ENCODE measurements around the gene CCDC134.

The CCDC134 gene

DNA sequence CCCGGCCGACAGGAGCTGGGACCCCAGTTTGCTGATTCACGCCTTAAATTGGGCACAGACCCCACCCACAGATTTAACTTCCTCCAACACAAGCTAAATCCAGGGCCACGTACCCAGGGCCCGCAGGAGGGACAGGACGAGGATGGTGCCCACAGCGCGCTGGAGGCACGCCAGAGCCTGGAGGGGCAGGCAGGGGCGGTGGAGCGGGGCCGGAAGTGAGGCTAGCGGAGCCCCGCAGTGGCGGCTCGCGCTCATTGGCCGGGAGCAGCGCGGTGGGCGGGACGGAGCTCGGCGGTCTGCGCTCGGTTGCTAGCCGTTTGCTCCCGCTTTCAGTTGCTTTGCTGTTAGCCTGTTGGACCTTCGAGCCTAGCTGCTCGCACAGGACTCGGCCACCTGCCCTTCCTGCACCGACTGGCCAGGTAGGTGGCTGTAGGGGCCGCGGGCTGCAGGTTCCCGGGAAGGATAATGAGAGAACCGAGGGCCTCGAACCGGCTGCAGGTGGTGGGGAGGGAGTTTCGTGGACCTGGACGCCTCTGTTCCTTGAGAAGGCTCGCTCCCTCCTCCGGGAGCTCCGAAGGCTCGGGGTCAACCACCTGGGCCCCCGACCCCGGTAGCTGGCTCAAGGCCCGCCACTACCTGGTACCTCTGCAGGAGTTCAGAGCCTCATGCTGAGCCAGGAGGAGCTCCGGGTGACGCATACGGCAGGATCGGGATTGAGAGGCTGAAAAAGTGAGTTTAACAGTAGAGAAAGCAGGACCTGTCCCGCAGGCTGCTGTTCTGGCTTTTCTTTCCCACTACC is at the start of gene CCDC134:
TSS of gene CCDC134 (plus strand) at position 332 of the 799 bp plus-strand sequence. CDS start 8,212 bp downstream, outside the sequence.
- peak; percentile 82 to 87 for DNase-seq (ENCODE audit: low read depth in 2 of 2)

GRCh38 chr22:41752011-41752970 is 48.2 kb upstream of the CCDC134 start:
- no peak for DNase-seq (ENCODE audit: low read depth in 2 of 2)

- no peak for DNase-seq (ENCODE audit: low read depth in 2 of 2)
Measured at GRCh38 chr22:41753984-41754383, 46.5 kb upstream of the CCDC134 start.

DNA sequence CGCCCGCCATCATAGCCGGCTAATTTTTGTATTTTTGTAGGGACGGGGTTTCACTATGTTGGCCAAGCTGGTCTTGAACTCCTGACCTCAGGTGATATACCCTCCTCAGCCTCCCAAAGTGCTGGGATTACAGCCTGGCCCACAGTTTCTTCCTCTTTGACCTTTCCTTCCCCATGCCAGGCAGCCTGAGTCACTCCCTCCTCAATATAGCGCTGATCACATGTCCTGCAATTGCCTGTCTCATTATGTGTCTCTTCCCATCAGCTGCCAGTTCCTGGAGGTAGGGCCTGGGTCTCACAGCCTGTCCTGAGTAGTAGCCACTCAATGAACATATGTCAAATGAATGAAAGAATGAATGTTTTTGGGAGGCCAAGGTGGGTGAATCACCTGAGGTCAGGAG is 43.0 kb upstream of the CCDC134 start:
- DNase-seq (ENCODE audit: low read depth in 2 of 2), result no peak

GRCh38 chr22:41758231-41758630 is 42.2 kb upstream of the CCDC134 start:
- DNase-seq (ENCODE audit: low read depth in 2 of 2), result no peak

- DNase-seq (ENCODE audit: low read depth in 2 of 2), result no peak
Measured at GRCh38 chr22:41762980-41763779, 37.3 kb upstream of the CCDC134 start.

DNA sequence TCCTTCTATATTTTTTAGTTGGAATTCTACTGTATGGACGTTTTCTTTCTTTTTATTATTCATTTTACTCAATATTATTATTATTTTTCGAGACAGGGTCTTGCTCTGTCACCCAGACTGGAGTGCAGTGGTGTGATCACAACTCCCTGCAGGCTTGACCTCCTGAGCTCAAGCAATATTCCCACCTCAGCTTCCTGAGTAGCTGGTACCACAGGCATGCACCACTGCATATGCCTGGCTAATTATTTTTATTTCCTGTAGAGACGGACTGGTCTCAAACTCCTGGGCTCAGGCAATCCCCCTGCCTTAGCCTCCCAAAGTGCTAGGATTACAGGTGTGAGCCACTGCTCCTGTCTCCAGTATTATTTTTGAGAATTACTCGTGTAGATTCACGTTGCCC is 34.0 kb upstream of the CCDC134 start:
- no peak for DNase-seq (ENCODE audit: low read depth in 2 of 2)

DNA sequence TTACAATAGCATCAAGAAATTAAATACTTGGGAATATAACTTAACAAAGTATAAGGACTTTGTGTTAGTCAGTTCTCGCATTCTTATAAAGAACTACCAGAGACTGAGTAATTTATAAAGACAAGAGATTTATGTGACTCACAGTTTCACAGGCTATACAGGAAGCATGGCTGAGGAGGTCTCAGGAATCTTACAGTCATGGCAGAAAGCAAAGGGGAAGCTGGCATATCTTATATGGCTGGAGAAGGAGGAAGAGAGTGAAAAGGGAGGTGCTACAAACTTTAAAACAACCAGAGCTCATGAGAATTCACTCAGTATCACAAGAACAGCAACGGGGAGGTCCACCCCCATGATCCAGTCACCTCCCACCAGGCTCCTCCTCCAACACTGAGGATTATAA is 32.0 kb upstream of the CCDC134 start:
- no peak for DNase-seq (ENCODE audit: low read depth in 2 of 2)

DNA sequence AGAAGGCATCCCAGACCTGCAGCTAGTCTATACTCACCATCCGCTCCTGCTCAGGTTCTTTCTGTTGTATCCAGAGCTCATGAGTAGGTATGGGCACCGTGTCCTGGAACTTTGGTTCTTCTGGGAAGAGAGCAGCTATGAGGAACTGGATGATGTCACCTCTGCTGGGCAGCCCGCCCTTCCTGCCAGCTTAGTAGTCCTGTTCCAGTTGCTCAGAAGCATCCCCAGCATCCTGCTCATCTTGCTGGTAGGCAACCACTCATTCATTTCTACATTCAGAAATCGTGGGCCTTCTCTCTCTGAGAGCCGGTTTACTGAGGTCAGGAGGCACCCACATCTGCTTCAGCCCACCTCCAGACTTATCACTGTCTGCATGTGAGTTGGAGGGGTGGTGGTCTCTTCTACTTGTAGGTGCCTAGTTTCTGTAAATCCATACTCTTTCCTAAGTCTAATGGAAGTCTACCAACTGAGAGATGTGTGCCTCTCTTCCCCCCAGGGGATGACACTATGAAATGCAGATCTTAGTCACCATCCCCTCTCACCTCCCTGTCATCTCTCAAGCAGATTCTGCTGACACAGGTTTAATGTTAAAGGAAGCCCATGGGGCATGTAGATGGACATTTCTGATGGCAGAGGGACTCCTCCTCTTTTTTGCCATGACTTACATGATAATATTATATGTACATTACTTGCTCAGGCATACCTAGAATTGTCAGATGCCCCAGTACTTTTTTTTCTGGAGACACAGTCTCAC is 29.6 kb upstream of the CCDC134 start:
- DNase-seq (ENCODE audit: low read depth in 2 of 2), result no peak

- no peak for DNase-seq (ENCODE audit: low read depth in 2 of 2)
Measured at GRCh38 chr22:41772198-41772597, 28.3 kb upstream of the CCDC134 start.

GRCh38 chr22:41772645-41773044 is 27.8 kb upstream of the CCDC134 start:
- DNase-seq (ENCODE audit: low read depth in 2 of 2), result no peak

- no peak for DNase-seq (ENCODE audit: low read depth in 2 of 2)
Measured at GRCh38 chr22:41775338-41775737, 25.1 kb upstream of the CCDC134 start.

- no peak for DNase-seq (ENCODE audit: low read depth in 2 of 2)
Measured at GRCh38 chr22:41775976-41776375, 24.5 kb upstream of the CCDC134 start.

DNA sequence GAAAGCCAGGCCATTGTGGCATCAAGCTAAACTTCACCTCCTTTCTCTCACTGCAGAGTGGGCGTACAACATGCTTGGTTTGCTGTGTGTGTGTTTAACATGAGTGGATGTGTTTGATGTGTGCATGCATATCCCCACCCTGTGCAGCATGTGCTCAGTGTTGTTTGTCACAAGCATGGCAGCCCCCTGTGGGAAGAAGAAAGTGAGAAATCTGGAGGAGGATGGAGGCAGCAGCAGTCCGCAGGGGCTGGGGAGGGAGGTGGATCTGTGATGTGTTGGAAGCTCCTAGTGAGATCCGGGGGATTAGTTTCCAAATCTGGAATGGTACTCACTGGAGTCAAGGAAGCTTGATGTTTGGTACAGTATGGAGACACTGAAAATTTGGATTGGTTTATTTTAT is 24.1 kb upstream of the CCDC134 start:
- no peak for DNase-seq (ENCODE audit: low read depth in 2 of 2)

DNA sequence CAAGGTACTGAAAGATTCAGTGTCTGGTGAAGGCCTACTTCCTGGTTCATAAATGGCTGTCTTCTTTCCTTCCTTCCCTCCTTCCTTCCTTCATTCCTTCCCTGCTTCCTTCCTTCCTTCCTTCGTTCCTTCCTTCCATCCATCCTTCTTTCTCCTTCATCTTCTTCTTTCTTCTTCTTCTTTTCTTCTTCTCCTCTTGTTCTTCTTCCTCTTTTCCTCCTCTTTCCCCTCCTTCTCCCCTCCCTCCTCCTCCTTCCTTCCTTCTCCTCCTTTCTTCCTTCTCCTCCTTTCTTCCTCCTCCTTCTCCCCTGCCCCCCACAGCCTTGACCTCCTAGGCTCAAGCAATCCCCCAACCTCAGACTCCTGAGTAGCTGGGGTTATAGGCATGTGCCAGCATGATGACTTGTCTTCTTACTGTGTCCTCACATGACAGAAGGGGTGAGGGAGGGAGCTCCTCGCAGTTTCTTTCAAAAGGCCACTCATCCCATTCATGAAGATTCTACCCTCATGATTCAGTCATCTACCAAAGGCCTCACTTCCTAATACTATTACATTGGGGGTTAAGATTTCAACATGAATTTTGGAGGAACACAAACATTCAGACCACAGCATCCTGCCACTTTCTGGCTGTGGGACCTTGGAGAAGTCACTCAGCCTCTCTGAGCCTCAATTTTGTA is 22.6 kb upstream of the CCDC134 start:
- DNase-seq (ENCODE audit: low read depth in 2 of 2), result no peak

GRCh38 chr22:41779929-41780505 is 20.5 kb upstream of the CCDC134 start:
- no peak for DNase-seq (ENCODE audit: low read depth in 2 of 2)

DNA sequence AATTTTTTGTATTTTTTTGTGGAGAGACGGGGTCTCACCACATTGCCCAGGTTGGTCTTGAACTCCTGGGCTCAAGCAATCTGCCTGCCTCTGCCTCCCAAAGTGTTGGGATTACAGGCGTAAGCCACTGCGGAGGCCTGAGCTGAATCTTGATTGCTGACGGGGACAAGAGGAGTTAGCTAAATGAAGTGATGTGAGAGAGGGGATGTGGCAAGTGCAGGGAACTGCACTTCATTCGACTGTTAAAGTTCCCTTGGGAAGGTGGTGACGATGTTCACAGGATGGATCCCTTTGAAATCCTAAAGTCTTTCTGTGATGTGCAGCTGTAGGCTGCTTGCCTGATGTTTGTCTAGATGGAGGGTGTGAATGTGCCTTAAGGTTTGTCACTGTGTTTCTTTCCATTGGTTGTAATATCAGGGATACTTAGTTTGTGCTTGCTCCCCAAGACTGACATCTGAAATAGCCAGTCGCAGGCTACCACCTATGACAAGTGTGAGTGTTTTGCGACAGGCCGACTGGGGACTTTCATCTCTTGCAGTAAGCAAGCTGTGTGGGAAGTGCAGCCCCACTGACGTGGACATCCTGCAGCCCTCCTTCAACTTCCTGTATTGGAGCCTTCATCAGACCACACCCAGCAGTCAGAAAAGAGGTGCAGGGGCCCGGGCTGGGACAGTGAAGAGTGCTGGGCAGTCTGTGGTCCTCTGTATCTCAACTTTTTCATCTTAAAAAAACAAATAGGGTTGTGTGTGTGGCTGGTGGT is 19.6 kb upstream of the CCDC134 start:
- peak; percentile 72 for DNase-seq (ENCODE audit: low read depth in 2 of 2)

DNA sequence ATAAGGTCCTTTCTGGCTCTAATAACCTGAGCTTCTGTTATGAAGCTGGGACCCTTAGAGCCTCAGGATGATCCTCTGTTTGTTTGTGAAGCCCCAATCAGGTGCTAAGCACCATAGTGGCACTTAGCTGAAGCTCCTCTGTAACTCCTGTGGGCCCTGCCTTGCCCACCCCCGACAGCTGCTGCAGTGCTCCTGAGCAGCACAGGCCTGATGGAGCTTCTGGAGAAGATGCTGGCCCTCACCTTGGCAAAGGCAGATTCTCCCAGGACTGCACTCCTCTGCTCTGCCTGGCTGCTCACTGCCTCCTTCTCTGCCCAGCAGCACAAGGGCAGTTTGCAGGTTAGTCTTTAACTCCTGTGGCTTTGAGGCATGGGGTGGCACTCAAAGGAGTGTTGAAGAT is 19.0 kb upstream of the CCDC134 start:
- DNase-seq (ENCODE audit: low read depth in 2 of 2), result no peak

GRCh38 chr22:41782316-41782715 is 18.2 kb upstream of the CCDC134 start:
- no peak for DNase-seq (ENCODE audit: low read depth in 2 of 2)
